ENCODE measurements around the gene DMBT1. TPM values are rescaled to one million over a fixed set of nuclear protein-coding genes. Genes with fewer than 3 reads are reported as not detected.

The DMBT1 gene
- total RNA-seq, 4 donors from 2014 or later, result 0.06 to 0.28 TPM; not detected in 2

DNA sequence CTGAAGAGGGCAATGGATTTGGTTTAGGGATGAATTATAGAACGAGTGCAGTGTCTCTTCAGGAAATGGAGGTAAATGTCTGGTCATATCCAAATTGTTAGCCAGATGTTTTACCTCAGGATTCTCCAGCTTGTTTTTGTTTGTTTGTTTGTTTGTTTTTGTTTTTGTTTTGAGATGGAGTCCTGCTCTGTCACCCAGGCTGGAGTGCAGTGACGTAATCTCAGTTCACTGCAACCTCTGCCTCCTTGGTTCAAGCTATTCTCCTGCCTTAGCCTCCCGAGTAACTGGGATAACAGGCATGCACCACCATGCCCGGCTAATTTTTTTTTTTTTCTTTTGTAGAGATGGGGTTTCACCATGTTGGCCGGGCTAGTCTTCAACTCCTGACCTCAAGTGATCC is 132.2 kb downstream of the DMBT1 start:
- no peak for ATAC-seq (ENCODE audit: low FRiP score)
- no peak for DNase-seq (ENCODE audit: low spot score)
- TF ChIP-seq CTCF (IDR thresholded peaks at IDR 0.05), result no peak

Other genes starting within 250 kb of the DMBT1 start
- 10 to 100 TPM; 22.9 to 30.8 (median 26.8) TPM for gene PLEKHA1, start 186.0 kb upstream of the DMBT1 start, total RNA-seq
- gene ARMS2, start 106.1 kb upstream of the DMBT1 start, total RNA-seq, result not detected
- gene HTRA1, start 99.2 kb upstream of the DMBT1 start, total RNA-seq, result 100 to 1,000 TPM in 3 of 4 donors, 10 to 100 TPM in 1; 92.8 to 402 (median 260) TPM
- not detected for gene C10orf120, start 139.1 kb downstream of the DMBT1 start, total RNA-seq

Measured in omental fat pad (tissue), 4 donors.